Measurements from ENCODE around the gene NATD1.
"Not testable (repeated sequence)": the region's sequence is repeated elsewhere in the genome, so short reads cannot be mapped to it uniquely, and the experiment has no call there.

NATD1 gene

DNA sequence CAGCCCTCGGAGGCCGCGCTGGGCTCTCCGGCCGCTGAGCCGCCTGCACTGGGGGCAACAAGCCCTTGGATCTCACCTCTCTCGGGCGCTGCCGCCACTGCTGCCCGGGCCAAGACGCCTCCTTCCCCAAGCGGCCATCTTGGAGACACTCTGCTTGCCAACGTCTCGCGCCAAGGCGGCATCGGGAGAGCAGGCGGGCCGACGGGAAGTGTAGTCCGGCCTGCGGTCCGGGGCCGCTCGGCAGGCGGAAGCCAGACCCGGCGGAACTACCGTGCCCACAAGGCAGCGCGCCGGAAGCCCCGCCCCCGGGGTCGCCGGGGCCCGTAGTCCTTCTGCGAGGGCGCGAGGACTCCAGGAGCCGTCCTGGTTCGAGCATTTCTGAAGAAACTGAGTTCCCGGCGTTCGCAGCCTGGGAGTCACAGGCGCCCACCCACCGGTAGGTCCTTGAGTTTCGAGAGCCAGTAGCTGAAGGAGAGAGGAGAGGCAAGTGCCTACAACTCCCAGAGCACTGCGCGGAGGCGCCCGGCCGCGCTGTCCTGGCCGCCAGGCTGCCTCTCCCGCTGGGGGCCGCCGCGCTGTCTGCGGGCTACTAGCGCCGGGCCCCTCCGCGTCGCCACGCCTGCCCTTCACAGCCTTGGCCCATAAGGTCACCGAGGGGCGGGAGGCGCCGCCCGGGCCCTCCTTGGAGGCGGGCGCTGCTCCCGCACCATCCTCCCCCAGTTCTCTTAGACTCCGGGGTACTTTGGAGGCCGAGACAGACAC lies 39.0 kb downstream of the NATD1 start, which contains the start of gene TMEM11:
Gene TMEM11 (minus strand): TSS at position 147 of the 762 bp plus-strand sequence. CDS start 9 bp downstream, at position 138.
- DNase-seq = peak; percentile 94

DNA sequence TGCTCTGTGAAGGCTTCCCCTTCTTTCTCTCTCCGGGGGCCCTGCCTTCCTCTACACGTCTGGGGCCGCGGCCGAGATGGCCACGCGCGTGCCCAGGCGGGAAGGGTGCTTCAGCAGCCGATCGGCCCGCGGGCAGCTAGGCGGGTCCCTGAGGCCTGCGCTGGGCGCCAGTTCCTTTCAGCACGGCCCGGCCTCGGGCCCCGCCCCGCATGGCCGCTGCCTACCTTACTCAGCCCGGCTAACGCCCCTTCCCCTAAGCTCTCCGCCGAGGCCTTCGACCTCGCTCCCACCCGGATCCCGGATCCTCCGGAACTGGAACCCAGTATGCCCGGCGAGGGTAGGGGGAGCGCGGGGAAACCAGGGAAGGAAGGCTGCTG lies 39.6 kb downstream of the NATD1 start:
- peak; percentile 15 for DNase-seq

DNA sequence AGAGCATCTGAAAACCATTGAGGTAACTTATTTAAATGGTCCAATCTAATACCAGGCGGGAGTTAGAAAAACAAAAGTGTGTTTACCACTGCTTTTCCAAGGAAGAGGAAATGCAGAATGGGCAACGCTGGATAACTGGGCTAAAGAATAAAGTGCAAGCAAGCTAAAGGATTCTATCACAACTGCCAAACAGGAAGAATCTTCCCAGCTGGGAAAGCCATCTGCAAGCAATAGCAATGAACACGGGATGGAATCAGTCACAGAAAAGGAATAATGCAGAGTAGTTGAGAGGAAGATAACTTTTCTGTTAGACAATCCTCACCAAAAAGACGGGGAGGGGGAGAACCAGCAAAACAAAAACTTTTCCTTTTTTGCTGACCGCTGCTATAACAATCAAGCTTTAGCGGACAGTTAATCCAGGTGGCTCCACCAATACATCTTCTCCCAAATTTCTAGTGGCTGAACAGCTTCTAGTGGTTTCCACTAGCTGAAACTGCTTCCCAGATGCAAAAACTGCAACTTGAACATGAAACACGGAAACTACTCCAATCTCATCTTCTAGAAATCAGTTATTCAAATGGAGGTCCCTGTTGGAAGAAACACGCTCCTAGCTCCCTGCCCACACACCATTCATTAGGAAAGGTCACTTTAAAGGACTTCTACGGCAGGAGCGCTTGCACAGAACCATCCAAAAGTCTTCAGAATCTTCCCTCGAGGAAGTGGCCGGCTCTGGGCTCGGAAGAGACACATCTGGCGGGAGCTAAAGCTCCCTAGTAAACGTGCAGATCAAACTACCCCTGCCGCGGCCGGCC lies 40.2 kb downstream of the NATD1 start:
- DNase-seq = no peak

DNA sequence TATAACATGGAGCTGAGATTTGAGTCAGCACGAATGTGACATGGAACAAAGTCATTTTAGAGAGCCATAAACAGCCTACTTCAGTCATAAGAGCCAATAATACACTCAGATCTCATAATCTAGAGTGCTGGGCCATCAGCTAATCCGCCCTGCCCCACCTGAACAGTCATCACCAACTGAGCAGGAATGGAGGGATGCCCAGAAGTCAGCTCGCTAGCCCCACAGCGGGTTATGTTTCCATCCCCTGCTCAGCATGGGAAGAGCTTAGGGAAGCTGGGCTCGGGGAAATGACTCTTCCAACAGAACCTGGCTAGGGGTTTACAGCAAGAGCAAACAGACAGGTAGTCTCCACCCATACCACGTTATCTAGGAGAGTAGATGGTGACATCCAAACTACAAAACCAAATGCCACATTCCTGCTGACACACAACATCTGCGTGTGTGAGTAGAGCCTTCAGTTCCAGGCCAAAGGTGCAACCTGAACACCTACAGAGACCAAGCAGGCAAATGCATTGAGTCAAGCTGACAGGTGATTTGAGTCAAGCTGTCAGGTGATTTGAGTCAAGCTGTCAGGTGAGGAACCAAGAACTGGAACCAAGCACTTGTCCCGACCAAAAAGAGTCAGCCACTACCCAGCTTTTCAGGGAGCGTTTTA lies 41.3 kb downstream of the NATD1 start:
- DNase-seq = no peak

DNA sequence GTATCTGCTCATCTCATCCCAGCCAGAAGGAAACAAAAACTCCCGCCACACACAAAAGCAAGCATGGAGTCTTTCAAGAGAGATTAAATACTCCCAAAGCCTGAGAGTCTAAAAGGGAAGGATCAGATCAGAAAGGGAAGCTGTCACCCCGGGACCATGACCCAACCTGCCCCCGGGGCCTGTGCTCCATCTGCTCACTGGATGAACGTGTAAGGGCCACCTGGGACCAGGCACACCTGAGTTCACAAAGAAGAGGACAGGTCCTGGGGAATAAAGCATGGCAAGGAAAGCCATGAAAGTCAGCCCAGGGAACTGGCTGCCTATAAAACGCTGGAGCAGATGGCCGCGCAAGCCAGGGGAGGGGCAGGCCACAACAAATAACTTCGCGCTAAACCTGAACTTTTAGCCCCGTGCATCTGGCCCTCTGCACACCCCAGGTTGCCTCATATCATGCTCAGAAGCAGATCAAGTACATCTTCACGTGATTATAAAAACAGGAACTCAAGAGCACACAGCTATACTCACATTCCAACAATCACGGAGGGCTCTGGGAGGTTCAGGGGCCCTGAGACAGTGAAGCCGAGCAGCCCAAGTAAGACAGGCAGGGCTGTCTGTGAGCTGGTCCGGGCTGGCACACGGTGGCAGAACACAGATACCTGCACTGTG lies 42.7 kb downstream of the NATD1 start:
- no peak for DNase-seq

DNA sequence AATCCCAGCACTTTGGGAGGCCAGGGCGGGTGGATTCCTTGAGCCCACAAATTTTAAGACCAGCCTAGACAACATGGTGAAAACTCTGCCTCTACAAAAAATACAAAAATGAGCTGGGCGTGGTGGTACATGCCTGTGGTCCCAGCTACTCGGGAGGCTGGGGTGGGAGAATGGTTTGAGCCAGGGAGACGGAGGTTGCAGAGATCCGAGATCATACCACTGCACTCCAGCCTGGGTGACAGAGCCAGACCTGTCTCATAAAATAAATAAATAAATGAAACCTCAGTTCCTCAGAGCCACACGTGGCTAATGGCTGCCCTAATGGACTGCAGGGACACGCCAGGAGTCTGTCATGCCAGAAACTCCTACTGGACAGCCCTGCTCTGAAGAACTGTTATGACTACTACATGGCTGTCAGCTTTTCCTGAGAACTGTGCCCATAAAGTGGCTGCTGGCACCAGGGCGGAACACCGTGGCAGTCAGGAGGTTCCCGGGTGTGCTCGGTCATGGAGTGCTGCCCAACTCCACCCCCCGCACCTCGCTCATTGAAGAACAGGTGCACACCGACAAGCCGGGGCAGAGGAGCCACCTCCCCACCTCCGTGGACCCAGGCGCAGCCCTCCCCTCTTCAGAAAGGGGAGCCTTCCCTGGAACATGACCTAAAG lies 43.6 kb downstream of the NATD1 start:
- DNase-seq = no peak

DNA sequence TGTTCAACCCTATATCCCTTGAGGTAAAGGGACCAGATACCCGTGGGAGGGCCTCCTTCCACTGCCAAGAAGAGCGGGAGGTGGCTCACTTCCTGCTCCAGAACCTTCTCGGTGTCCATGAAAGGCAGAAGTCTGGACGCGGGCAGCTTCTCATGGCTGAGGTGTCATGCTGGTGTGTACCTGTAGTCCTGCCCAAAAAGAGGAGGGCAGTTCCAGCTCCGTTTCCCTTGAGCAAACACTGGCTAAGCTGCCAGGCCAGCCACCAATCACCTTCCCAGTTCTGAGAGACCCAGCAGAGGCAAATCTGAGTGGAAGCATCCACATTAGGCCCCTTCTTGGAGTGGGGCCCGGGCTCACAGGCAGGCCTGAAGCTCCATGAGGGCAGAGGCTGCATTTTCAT lies 44.9 kb downstream of the NATD1 start:
- DNase-seq = no peak

DNA sequence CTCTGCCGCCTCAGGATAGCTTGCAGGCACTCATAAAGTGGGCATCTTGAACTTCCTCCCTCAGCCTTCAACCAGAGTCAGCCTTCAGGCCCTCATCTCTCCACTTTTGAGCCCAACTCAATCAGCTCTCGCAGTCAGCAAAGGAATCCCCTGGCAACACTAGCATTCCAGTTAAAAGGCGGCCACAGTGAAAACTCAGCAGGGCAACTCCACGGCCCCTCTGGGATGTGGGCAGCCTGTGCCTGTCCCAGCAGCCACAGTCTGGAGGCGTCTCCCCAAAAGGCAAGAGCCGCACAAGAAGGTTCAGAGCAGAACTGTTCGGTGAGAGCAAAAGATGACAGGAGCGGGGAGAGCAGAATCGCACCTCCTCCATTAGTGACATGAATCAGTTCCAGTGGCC lies 48.3 kb downstream of the NATD1 start:
- DNase-seq = no peak

DNA sequence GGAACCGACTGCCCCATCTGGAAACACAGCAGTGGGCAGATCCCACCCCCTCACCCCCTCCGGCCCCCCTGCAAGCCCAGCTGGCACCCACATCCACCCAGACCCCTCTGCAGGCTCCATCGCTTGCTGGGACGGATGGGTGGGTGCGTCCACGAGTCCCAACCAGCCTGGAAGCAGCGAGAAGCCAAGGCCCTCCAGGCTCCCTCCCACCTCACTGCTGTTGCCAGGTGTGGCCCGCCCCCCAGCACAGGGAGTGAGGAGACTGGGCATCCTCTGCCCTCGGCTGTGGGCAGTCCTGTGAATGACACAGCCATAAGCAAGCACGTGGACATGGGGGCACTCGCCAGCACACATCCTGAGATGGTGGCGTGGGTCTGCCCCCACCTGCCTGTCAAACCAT lies 50.7 kb downstream of the NATD1 start:
- no peak for DNase-seq

DNA sequence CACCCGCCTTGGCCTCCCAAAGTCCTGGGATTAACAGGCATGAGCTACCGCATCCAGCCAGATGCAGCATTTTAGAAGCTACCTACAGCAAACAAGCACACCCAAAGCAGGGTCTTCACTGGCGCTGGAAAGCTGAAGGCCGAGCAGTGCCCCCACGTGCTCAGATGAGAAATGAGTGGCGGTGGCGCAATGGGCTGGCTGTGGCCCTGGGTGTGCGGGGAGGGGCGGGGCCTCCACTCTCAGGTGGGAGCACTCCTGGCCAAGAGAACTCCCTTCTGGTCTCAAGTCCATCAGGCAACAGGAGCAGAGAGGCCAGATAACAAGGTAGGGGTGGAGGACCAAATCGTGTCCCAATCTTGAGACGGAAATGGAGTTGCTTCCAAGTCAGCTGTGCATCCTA lies 51.3 kb downstream of the NATD1 start:
- DNase-seq = no peak

DNA sequence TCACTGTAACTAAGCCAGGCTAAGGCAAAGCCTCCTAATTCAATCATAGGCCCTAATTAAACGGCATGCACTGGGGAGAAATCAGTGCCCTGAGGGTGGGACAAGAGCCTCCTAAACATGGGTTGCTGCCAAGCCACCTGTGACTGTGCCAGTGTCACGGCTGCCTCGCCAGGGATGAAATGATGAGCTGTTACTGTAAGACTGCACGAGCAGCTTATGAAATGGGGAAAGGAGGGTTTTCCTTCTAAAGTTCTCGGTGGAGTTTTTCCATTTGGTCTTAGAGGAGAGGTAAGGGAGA lies 52.0 kb downstream of the NATD1 start:
- DNase-seq = no peak

DNA sequence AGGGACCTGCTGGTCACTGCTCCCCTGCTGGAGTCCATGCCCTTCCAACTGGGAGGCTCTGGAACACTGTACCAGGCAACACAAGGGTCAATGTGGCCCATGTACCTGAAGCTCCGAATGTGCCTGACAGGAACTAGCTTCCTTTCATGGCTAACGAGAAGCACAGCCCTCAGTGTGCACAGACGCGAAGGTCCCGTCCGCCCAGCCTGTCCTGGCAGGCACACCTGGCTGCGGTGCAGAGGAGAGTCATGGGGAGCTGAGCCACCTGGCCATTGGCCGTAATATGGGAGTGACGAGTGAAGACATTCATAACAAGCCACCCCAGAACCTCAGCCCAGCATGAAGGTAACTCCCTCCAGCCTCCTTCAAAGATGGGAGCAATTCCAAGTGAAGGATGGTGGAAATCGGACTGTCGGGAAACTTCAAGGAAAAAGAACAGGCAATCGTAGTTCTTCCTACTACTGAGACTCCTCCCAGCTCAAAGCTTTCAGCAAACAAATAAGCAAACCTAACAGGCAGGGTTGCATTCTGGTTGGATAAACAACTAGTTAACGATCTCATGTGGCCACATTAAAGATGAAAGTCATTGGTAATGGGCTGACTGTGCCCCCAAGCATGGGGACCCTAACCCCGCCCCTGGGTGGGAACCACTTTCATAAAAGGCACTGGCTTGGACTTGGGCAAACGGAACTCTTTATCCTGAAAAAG lies 52.5 kb downstream of the NATD1 start:
- no peak for DNase-seq

DNA sequence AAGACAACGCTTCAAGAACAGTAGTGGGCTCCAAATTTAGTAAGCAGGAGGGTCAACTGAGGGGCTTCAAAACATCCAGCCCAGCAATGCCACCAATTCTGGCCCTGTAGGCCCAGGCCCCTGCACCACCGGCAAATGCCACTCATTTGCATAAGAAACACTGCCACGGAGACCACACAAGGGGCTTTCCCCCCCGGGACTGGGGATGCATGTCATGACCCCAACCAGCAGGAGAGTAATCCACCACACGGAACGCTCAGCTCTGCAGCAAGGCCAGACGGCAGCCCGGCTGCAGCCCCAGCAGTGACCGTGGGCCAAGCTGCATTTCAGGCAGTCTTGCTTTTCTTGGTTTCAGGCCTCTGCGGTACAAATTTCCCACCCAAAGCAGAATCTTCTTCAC lies 53.4 kb downstream of the NATD1 start:
- no peak for DNase-seq

DNA sequence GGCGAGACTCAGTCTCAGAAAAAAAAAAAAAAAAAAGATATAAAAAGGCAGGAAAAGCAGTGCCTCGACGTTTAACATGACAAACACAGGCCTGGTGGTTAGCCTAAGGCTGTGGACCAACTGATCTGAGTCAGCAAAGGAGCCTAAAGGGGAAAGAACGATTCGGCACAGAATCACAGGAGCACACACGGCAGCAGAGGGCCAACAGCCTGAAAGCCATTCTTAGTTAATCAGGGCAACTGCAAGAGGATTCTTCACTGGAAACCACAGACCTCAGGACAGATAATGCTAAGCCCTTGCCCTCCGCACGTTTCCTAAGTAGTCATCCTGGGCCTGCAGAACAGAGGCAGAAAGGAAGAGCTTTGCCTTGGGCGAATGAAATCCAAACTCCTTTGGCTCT lies 53.9 kb downstream of the NATD1 start:
- peak; percentile 51 for DNase-seq

DNA sequence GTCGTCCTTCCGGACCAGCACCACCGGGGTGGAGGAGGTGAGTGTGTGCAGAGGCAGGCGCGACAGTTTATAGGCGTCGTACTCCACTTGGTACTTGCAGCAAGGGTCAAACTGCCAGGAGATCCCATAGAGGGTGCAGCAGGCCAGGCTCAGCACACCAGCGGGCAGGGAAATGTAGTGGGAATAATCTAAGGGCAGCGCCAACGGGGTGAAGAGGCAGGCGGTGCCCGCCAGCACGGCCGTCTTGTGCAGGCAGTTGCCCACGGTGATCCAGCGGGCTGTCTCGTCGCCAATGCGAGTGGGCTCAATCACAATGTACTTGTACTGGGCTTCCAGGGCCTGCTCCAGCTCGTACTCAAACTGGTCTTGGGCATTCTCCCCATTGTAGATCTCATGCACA lies 54.8 kb downstream of the NATD1 start:
- DNase-seq = no peak

DNA sequence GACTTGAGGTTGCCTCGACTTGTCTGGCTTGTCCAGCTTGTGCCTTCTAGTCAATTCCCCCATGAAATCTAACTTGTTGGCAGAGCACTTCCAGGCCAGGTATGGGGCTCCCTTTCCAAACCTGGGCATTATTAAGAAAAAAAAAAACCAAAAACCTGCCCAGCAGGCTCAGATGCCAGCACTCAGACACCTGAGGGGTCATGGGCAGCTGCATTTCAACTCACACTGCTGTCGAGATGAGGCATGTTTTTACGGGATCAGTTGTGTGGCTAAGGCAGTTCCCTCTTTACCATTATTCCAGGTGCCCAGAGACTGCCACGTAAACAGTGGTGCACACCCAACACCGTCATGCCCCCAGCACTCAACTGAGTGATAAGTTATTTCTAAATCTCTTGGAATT lies 57.1 kb downstream of the NATD1 start:
- no peak for DNase-seq

DNA sequence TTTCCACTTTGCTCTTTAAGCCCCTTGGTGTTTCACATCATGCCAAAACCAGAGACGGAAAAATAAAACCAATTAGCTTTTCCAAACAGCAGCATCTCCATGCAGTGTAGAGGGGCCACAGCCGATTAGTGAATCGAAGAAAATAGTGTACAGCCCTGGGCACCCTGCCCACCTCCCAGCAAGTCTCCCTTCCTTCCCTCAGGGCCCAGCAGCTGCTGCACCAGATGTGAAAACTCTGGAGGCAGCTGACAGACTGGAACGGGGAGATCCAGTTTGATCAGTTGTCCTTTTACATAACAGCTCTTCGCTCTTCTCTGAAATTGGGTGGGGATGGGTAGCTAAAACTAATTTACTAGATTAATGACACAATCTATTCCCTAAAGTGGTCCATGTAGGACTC lies 58.5 kb downstream of the NATD1 start:
- peak; percentile 51 for DNase-seq

DNA sequence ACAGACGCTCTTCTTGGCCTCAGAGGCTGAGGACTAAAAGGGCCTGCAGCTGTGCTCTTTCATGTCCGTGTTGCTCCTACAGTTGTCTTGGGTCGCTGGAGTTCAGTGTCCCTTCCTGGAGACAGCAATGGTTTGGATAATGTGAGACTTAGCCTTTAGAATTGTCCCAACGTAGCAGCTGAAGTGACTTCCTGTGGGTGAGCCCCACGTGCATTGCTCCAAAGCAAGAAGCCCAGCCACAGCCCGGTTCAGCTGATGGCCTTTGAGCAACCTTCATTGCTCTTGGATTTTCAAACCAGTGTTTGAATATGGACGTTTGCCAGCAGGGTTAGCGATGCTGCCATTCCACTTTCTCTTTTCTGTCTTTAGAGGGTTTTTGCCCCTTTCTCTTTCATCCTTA lies 59.0 kb downstream of the NATD1 start:
- no peak for DNase-seq

DNA sequence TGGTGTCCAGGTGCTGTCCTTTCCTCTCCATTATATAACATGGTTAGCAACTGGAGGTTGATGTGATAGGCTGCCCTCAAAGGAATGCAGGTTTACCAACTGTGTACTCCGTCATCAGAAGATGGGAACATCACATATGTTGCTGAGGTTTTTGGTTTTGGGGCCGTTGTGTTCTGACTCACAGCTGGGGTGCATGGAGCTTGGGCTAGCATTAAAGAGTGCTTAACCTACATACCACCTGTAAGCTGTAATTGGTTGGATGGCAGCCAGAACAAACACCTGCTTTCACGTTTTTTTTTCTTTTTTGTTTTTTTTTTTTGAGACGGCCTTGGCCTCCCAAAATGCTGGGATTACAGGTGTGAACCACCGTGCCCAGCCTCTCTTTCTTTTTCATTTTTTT lies 60.2 kb downstream of the NATD1 start:
- no peak for DNase-seq

DNA sequence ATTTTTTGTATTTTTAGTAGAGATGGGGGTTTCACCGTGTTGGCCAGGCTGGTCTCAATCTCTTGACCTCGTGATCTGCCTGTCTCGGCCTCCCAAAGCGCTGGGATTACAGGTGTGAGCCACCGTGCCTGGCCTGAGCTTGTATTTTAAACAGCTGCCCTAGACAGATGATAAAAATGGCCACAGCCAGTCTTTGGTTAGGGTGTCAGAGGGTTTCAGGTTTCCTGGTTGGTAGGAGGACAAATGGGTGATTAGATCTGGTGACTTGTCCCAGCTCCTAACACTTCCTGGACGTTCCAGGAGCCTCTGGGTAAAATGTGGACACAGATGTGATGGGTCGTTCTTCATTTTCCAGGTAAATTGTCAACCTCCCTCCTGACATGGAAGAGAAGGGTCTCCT lies 60.8 kb downstream of the NATD1 start:
- not testable (repeated sequence) for DNase-seq

DNA sequence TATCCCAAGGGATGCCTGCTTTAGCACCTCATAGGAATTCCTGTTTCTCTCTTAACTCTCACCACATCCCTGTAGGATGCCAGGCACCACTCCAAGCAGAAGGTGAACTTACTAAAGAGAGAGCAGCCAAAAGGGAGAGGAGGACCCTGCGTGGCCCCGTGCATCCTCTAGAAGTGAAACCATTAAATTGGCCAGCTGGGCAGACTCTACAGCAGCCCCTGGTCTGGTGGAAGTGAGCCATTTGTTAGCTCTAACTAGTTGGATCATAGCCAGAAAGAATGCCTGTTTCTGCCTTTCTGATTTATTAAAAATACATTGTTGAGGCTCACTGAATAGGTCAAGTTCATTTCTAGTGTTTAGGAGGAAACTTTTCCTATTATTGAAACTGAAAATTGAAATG lies 61.5 kb downstream of the NATD1 start:
- no peak for DNase-seq

DNA sequence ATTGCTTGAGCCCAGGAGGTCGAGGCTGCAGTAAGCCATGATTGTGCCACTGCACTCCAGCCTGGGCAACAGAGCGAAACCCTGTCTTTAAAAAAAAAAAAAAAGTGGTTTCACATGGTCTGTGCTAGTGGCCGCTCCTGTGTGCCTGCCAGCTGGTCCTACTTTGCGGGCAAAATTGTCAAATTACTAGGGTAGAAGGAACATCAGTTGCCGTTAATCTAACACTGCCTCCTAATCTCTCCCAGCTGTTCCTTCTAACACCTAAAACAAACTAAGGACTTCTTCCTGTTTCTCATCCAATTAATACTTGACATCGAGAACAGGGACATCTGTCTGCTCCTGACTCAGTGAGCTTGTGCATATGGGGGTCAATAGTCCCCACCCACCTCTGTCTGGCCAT lies 63.1 kb downstream of the NATD1 start:
- no peak for DNase-seq

All from fibroblast of skin of abdomen (primary cell).